NCI-H460 (cell line): Measurements from ENCODE around the gene CLN3. TPM values are rescaled to one million over a fixed set of nuclear protein-coding genes. Genes with fewer than 3 reads are reported as not detected.
A peak's percentile ranks its signal among the peaks of the same experiment; 100 is the strongest.
"Not testable (repeated sequence)": the region's sequence is repeated elsewhere in the genome, so short reads cannot be mapped to it uniquely, and the experiment has no call there.

ENCODE experiments used
- DNase-seq: peaks from one replicate; pipeline ENCODE4 v3.0.0-alpha.2; 2016; ENCODE audit warnings: low read depth; ENCODE audit errors: extremely low read depth
- polyA plus RNA-seq: library from polyadenylated mRNA; depleted of rRNA; stranded (reverse); fragments of >200 nt; gene quantifications from 2 replicates; pipeline ENCODE4 v1.2.3, GENCODE V29; 2014; cell fraction: nucleus; rRNA removed
- total RNA-seq: library from RNA; depleted of rRNA; stranded (reverse); fragments of >200 nt; shearing (Covaris generic); gene quantifications from 2 replicates; pipeline ENCODE4 v1.2.3, GENCODE V29; 2014; rRNA removed

CLN3 gene
- total RNA-seq, result 17.0 and 26.1 TPM in 2 replicates
- 83.7 and 84.4 TPM in 2 replicates for polyA plus RNA-seq

GRCh38 chr16:28491970-28492474, at the start of gene CLN3:
CLN3 (minus strand) TSS chr16:28492074; CDS start chr16:28491759, 315 bp downstream.
- DNase-seq, result peak; percentile 92

DNA sequence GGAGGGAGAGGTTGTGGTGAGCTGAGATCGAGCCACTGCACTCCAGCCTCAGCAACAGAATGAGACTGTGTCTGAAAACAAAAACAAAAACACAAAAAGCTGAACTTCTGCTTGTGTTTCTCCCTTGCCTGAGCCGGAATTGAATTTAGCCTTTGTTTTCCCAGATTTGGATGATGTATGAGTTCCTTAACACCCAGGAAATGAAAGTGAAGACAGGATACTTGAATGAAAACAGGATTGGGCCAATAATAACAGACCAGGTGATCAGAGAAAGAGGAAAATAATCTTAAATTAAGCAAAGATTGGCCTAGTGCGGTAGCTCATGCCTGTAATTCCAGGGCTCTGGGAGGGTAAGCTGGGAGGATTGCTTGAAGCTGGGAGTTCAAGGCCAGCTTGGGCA, 48.5 kb upstream of the CLN3 start:
- DNase-seq, result no peak

DNA sequence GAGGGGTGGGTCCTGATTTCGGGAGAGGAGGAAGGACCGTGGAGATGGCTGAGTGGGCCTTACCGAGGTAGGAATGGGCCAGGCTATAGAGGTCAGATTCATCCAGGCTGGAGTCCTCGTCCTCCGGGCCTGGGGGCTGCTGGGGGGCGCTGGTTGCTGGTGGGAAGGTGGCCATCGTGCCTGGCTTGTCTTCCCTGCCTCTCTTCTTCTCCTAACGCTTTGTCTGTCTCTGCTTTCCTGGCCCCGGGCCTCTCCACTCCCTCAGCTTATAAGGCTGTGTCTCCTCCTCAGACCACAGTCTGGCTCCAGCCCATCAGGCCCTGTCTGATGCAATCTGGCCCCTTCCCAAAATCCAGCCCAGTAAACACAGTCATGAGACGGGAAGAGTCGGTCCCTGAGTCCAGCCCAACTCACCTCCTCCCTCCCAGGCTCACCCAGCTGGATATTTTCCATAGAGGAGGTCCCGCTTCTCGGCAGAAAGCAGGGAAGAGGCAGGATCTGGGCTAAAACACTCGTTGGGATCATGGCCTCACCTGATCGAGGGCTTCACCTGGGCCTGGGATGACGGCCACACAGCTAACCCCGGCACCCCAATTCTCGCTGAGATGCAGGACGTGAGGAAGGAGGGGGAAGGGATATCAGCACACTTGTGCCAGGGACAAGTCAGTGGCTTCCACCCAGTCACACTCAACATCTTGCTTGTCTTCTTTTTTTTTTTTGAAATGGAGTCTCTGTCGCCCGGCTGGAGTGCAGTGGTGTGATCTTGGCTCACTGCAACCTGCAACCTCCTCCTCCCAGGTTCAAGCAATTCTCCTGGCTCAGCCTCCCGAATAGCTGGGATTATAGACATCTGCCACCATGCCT, 47.1 kb upstream of the CLN3 start, which contains the start of gene NUPR1:
NUPR1 (minus strand) TSS at position 242 of the 864 bp plus-strand sequence; CDS start at position 175, 67 bp downstream.
- DNase-seq, result no peak

GRCh38 chr16:28537964-28538732, 46.3 kb upstream of the CLN3 start:
- no peak for DNase-seq

DNA sequence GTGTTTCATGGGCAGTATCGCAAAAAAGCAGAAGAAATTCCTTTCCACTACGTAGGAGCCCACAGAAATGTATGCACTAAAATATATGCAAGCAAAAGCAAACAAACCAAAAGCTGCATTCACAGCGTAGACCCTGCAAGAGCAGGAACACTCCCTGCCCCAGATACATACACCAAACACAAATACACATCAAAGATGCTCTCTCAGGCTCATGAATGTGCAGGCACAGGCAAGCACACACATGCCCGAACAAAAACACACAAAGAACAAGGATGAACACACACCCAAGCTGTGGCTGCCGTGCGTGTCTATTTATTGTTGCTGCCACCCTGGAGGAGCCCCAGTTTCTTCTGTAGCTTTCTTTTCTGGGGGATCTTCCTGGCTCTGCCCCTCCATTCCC, 45.2 kb upstream of the CLN3 start:
- DNase-seq, result no peak

DNA sequence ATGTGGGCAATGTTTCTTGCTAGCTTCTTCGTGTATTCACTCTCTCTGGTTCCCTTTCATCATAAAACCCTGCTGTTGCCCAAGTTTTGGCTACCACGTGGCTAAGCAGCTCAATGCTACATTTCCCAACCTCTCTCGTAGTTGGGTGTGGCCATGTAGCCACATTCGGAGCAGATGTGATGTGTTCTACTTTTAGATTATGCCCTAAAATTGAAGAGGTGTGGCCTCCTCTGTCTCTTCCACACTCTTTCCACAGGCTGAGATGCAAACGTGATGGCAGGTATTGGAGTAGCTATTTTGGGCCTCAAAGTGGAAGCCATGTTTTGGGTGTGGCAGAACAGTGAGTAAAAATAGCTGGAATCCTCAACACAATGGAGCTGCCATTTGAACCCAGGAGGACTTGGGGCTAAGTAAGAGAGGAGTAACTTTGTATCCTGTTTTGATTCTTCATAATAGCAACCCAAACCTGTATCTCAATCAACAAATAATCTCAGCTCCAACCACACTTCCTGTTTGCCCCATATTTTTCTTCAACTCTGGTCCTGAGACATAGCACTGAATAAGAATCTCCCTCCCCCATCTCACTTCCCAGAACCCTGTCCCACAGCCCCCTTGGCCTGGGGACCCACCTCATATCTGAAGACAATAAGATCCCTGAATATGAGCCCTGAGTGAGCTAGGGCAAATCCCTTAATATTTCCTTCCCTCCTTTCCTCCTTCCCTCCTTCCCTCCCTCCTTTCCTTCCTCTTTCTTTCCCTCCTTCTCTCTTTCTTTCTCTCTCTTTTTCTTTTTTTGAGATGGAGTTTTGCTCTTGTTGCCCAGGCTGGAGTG, 42.9 kb upstream of the CLN3 start:
- no peak for DNase-seq

DNA sequence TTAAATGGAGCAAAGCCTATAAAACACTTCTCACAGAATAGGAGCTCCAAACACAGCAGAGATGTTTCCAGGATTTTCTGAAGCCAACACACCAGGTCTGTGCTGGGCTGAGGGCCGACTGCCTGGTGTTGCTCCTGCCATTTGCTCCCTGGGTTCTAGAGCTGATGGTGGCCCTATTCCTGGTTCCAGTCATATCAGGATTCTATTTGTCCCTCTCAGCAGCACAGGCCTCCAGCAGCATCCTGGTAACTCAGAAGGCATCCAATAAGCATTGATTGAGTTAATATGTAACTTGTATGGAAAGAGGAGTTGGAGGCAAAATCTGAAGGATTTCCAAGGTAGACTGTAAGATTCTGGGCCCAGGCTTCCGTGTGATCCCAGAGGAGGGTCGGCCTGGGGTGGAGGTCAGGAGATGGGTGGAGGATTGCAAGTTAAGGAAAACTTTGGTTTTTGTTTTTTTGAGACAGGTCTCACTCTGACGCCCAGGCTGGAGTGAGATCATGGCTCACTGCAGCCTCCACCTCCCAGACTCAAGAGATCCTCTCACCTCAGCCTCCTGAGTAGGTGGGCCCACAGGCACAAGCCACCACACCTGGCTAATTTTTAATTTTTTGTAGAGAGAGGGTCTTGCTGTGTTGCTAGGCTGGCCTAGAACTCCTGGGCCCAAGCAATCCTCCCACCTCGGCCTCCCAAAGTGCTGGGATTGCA, 41.2 kb upstream of the CLN3 start:
- DNase-seq, result no peak

GRCh38 chr16:28531777-28532744, 40.2 kb upstream of the CLN3 start:
- no peak for DNase-seq

- no peak for DNase-seq
Measured at GRCh38 chr16:28529124-28529523, 37.2 kb upstream of the CLN3 start.

DNA sequence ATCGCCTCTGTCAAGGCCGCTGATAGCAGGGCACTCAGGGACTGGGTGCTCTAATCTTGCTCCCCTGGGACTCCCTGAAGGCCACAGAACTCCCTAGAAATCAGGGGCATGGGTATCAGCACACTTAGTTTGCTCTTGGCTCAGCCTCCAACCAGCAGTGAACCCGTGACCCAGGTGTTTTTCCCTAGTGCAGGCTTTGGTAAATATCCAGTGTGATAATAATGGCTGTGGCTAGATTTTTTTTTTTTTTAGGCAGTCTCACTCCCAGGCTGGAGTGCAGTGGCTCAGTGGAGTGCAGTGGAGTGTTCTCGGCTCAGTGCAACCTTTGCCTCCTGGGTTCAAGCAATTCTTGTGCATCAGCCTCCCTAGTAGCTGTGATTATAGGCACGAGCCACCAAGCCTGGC, 36.6 kb upstream of the CLN3 start:
- no peak for DNase-seq

- no peak for DNase-seq
Measured at GRCh38 chr16:28527985-28528384, 36.1 kb upstream of the CLN3 start.

- not testable (repeated sequence) for DNase-seq
Measured at GRCh38 chr16:28527100-28527785, 35.4 kb upstream of the CLN3 start.

DNA sequence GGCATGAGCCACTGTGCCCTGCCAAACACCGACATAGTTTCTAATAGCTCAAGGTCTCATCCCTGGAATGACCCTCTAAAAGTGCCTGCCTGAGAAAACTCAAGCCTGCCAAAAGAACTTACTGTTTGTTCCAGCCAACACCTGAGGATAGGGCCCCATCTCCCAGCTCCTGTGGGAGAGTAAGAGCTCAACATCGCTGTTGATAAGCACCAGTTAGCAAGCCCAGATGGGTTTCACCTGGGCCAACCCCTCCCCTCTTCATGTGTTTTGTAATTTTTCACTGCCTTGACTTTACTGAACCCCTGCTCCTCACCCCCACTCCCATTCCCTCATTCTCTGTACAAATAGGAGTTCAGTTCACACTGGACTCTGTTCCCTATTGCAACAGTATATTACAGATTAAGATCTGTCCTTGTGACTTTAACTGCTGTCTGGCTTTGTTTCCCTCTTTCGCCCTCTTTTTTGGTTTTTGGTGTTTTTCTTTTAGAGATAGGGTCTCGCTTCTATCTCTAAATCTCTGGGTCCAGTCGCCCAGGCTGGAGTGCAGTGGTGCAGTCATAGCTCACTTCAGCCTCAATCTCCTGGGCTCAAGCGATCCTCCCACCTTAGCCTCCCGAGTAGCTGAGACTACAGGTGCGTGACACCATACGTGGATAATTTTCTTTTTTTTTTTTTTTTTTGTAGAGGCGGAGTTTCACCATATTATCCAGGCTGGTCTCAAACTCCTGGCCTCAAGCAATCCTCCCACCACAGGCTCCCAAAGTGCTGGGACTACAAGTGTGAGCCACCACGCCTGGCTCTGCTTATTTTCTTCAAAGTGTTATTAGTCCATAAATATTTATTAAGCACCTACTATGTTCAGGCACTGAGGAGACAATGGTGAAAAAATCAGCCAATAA, 34.6 kb upstream of the CLN3 start:
- no peak for DNase-seq

- no peak for DNase-seq
Measured at GRCh38 chr16:28524681-28525171, 32.9 kb upstream of the CLN3 start.

GRCh38 chr16:28522792-28523191, 30.9 kb upstream of the CLN3 start:
- DNase-seq, result no peak

DNA sequence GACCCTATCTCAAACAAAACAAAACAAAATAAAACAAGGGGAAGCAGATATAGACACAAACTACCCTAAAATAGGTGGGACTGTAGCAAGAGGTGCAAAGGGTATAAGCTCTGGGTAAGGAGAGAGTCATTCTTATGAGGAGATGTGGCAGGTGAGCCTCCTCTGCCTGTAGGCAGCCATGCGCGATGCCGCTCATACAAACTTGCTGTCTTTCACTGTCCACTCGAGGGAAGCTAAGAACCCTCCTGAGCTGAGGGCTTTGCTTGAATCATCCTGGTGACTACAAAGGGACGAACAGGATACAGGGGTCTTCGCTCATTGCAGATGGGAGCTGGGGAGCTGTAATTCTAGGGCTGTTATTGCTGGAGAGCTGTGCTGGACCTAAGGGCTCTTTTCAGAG, 29.6 kb upstream of the CLN3 start:
- DNase-seq, result no peak

- no peak for DNase-seq
Measured at GRCh38 chr16:28520672-28521071, 28.8 kb upstream of the CLN3 start.
